ENCODE measurements around the gene MPZL2.

Gene MPZL2

DNA sequence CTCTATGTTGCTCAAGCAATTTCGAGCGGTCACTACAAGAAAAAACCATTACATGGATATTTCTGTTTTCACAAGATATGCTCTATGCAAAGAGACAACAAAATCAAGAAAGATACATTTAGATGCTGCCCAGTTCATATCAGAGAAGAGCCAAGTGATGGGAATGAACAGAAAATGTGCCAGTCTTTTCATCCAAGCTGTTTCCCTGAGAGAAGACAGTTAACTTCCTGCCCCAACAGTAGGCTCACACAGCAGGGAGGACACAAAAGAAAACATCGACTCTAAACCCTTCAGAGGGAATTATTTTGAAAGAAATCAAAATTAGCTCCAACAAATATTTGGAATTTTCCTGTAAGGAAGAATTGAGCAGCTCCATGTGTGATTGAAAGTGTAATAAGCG, 50.9 kb downstream of the MPZL2 start:
- H2AFZ ChIP-seq (ENCODE audit: low read length): no peak overlapping the region
- no peaks in the 10 kb centered on the region for H3K79me2 ChIP-seq (ENCODE audit: insufficient read depth, low read length)
- H3K27me3 ChIP-seq (ENCODE audit: insufficient read depth, low read length, poor library complexity, severe bottlenecking): peaks cover 8% of the 10 kb centered on the region
- no peaks in the 10 kb centered on the region for H3K36me3 ChIP-seq (ENCODE audit: insufficient read depth, low read length)
- H3K9me2 ChIP-seq (replicated peaks; ENCODE audit: low read depth, low read length): no peaks in the 10 kb centered on the region
- no peak overlapping the region for H3K9ac ChIP-seq (ENCODE audit: low read depth, low read length, poor library complexity, severe bottlenecking)
- no peaks in the 10 kb centered on the region for H3K9me3 ChIP-seq (ENCODE audit: insufficient read depth, low read depth, low read length)
- H3F3A ChIP-seq (ENCODE audit: low read depth): no peaks in the 10 kb centered on the region
- no peaks in the 10 kb centered on the region for H4K20me1 ChIP-seq (ENCODE audit: insufficient read depth, low read length, poor library complexity, severe bottlenecking)
- no peak for TF ChIP-seq EZH2phosphoT487 (IDR thresholded peaks at IDR 0.05; ENCODE audit: borderline replicate concordance)
- no peak overlapping the region for H3K4me2 ChIP-seq (ENCODE audit: low read depth, low read length, poor library complexity, severe bottlenecking)
- H3K4me1 ChIP-seq (ENCODE audit: insufficient read depth, low read length, poor library complexity, severe bottlenecking): no peaks in the 10 kb centered on the region
- no peak overlapping the region for H3K4me3 ChIP-seq (ENCODE audit: low read length, poor library complexity, severe bottlenecking)

GRCh38 chr11:118212781-118213191, 51.3 kb downstream of the MPZL2 start:
- Histone ChIP-seq H4K20me1 (ENCODE audit: insufficient read depth, low read length, poor library complexity, severe bottlenecking) (no peaks in the 10 kb centered on the region), H3F3A (ENCODE audit: low read depth) (no peaks in the 10 kb centered on the region), H3K4me3 (ENCODE audit: low read length, poor library complexity, severe bottlenecking) (no peak overlapping the region), H3K4me2 (ENCODE audit: low read depth, low read length, poor library complexity, severe bottlenecking) (no peak overlapping the region), H3K27me3 (ENCODE audit: insufficient read depth, low read length, poor library complexity, severe bottlenecking) (peaks cover 8% of the 10 kb centered on the region), H3K36me3 (ENCODE audit: insufficient read depth, low read length) (no peaks in the 10 kb centered on the region), H3K79me2 (ENCODE audit: insufficient read depth, low read length) (no peaks in the 10 kb centered on the region), H3K9ac (ENCODE audit: low read depth, low read length, poor library complexity, severe bottlenecking) (no peak overlapping the region), H3K9me3 (ENCODE audit: insufficient read depth, low read depth, low read length) (no peaks in the 10 kb centered on the region), H3K9me2 (replicated peaks; ENCODE audit: low read depth, low read length) (no peaks in the 10 kb centered on the region), H3K4me1 (ENCODE audit: insufficient read depth, low read length, poor library complexity, severe bottlenecking) (no peaks in the 10 kb centered on the region), H2AFZ (ENCODE audit: low read length) (no peak overlapping the region)
- TF ChIP-seq EZH2phosphoT487 (IDR thresholded peaks at IDR 0.05; ENCODE audit: borderline replicate concordance): no peak
- TF ChIP-seq, protein P1, sequence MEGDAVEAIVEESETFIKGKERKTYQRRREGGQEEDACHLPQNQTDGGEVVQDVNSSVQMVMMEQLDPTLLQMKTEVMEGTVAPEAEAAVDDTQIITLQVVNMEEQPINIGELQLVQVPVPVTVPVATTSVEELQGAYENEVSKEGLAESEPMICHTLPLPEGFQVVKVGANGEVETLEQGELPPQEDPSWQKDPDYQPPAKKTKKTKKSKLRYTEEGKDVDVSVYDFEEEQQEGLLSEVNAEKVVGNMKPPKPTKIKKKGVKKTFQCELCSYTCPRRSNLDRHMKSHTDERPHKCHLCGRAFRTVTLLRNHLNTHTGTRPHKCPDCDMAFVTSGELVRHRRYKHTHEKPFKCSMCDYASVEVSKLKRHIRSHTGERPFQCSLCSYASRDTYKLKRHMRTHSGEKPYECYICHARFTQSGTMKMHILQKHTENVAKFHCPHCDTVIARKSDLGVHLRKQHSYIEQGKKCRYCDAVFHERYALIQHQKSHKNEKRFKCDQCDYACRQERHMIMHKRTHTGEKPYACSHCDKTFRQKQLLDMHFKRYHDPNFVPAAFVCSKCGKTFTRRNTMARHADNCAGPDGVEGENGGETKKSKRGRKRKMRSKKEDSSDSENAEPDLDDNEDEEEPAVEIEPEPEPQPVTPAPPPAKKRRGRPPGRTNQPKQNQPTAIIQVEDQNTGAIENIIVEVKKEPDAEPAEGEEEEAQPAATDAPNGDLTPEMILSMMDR (conservative IDR thresholded peaks at IDR 0.05; ENCODE audit: low read length): no peak

- Histone ChIP-seq H3F3A (ENCODE audit: low read depth) (no peaks in the 10 kb centered on the region), H3K27me3 (ENCODE audit: insufficient read depth, low read length, poor library complexity, severe bottlenecking) (peaks cover 8% of the 10 kb centered on the region), H3K9me2 (replicated peaks; ENCODE audit: low read depth, low read length) (no peaks in the 10 kb centered on the region), H3K79me2 (ENCODE audit: insufficient read depth, low read length) (no peaks in the 10 kb centered on the region), H3K4me2 (ENCODE audit: low read depth, low read length, poor library complexity, severe bottlenecking) (no peak overlapping the region), H3K4me3 (ENCODE audit: low read length, poor library complexity, severe bottlenecking) (no peak overlapping the region), H2AFZ (ENCODE audit: low read length) (no peak overlapping the region), H4K20me1 (ENCODE audit: insufficient read depth, low read length, poor library complexity, severe bottlenecking) (no peaks in the 10 kb centered on the region), H3K36me3 (ENCODE audit: insufficient read depth, low read length) (no peaks in the 10 kb centered on the region), H3K9me3 (ENCODE audit: insufficient read depth, low read depth, low read length) (no peaks in the 10 kb centered on the region), H3K9ac (ENCODE audit: low read depth, low read length, poor library complexity, severe bottlenecking) (no peak overlapping the region), H3K4me1 (ENCODE audit: insufficient read depth, low read length, poor library complexity, severe bottlenecking) (no peaks in the 10 kb centered on the region)
- no peak for TF ChIP-seq EZH2phosphoT487 (IDR thresholded peaks at IDR 0.05; ENCODE audit: borderline replicate concordance)
- TF ChIP-seq, protein P1 (conservative IDR thresholded peaks at IDR 0.05; ENCODE audit: low read length): no peak
Measured at GRCh38 chr11:118212131-118212725, 51.9 kb downstream of the MPZL2 start.

GRCh38 chr11:118211006-118211405, 53.1 kb downstream of the MPZL2 start:
- Histone ChIP-seq H3K4me3 (ENCODE audit: low read length, poor library complexity, severe bottlenecking) (no peak overlapping the region), H3K9me2 (replicated peaks; ENCODE audit: low read depth, low read length) (no peaks in the 10 kb centered on the region), H3F3A (ENCODE audit: low read depth) (no peaks in the 10 kb centered on the region), H2AFZ (ENCODE audit: low read length) (no peak overlapping the region), H3K27me3 (ENCODE audit: insufficient read depth, low read length, poor library complexity, severe bottlenecking) (peaks cover 8% of the 10 kb centered on the region), H3K4me2 (ENCODE audit: low read depth, low read length, poor library complexity, severe bottlenecking) (no peak overlapping the region), H4K20me1 (ENCODE audit: insufficient read depth, low read length, poor library complexity, severe bottlenecking) (no peaks in the 10 kb centered on the region), H3K79me2 (ENCODE audit: insufficient read depth, low read length) (no peaks in the 10 kb centered on the region), H3K36me3 (ENCODE audit: insufficient read depth, low read length) (no peaks in the 10 kb centered on the region), H3K4me1 (ENCODE audit: insufficient read depth, low read length, poor library complexity, severe bottlenecking) (peaks cover 9% of the 10 kb centered on the region), H3K9me3 (ENCODE audit: insufficient read depth, low read depth, low read length) (no peaks in the 10 kb centered on the region), H3K9ac (ENCODE audit: low read depth, low read length, poor library complexity, severe bottlenecking) (no peak overlapping the region)
- TF ChIP-seq, protein P1 (conservative IDR thresholded peaks at IDR 0.05; ENCODE audit: low read length): no peak
- no peak for TF ChIP-seq EZH2phosphoT487 (IDR thresholded peaks at IDR 0.05; ENCODE audit: borderline replicate concordance)

Data from Loucy (cell line).